Mammary epithelial cell (primary cell): ENCODE measurements around the gene MYO5C.

Experiments
- EZH2 ChIP-seq: IDR thresholded peaks from 2 replicates; pipeline ENCODE4 v1.6.1; 2012; ENCODE audit warnings: low read length, inconsistent platforms, borderline replicate concordance
- TF ChIP-seq, protein P1 (sequence below), 2 donors: IDR thresholded peaks in 1 of 2; conservative IDR thresholded peaks in 1 of 2; 2 replicates each; pipeline ENCODE4 v1.5.1; 2011 to 2012; ENCODE audit warnings: inconsistent platforms in 2 of 2, low read length in 2 of 2, mild to moderate bottlenecking in 2 of 2, control low read depth in 1 of 2, low read depth in 1 of 2; ENCODE audit not compliant: insufficient read depth in 1 of 2; ENCODE audit errors: extremely low read depth in 1 of 2

GRCh38 chr15:52290800-52291199 is 4.8 kb downstream of the MYO5C start:
- TF ChIP-seq, protein P1, sequence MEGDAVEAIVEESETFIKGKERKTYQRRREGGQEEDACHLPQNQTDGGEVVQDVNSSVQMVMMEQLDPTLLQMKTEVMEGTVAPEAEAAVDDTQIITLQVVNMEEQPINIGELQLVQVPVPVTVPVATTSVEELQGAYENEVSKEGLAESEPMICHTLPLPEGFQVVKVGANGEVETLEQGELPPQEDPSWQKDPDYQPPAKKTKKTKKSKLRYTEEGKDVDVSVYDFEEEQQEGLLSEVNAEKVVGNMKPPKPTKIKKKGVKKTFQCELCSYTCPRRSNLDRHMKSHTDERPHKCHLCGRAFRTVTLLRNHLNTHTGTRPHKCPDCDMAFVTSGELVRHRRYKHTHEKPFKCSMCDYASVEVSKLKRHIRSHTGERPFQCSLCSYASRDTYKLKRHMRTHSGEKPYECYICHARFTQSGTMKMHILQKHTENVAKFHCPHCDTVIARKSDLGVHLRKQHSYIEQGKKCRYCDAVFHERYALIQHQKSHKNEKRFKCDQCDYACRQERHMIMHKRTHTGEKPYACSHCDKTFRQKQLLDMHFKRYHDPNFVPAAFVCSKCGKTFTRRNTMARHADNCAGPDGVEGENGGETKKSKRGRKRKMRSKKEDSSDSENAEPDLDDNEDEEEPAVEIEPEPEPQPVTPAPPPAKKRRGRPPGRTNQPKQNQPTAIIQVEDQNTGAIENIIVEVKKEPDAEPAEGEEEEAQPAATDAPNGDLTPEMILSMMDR (conservative IDR thresholded peaks at IDR 0.05 in 1 of 2, IDR thresholded peaks at IDR 0.05 in 1 of 2; ENCODE audit: extremely low read depth in 1 of 2, insufficient read depth in 1 of 2, low read depth in 1 of 2, low read length in 2 of 2) = no peak
- no peak for TF ChIP-seq EZH2
